ENCODE measurements around the gene PEX12. TPM values are rescaled to one million over a fixed set of nuclear protein-coding genes. Genes with fewer than 3 reads are reported as not detected.

PEX12 gene
- total RNA-seq, 1 donor from 2014 or later, result 7.7 TPM

DNA sequence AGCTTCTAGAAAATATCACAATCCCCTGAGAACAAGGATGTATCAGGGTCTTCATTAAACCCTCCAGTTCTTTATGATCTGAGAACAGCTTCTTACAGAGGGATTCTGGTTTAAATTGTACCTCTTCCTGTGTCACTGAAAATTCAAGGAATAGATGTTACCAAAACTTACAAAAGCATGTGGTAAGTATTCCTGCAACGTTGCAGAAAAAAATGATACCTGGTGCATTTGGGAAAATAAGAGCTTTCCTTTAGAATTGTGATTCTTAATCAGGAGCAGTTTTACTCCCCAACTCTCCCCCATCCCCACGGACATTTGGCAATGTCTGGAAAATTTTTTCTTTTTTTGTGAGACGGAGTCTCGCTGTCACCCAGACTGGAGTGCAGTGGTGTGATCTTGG is 25.1 kb downstream of the PEX12 start:
- H3K4me3 Mint-ChIP-seq, result no peak overlapping the region
- peaks cover 76% of the 10 kb centered on the region for H3K27me3 Mint-ChIP-seq
- TF ChIP-seq, protein P1, sequence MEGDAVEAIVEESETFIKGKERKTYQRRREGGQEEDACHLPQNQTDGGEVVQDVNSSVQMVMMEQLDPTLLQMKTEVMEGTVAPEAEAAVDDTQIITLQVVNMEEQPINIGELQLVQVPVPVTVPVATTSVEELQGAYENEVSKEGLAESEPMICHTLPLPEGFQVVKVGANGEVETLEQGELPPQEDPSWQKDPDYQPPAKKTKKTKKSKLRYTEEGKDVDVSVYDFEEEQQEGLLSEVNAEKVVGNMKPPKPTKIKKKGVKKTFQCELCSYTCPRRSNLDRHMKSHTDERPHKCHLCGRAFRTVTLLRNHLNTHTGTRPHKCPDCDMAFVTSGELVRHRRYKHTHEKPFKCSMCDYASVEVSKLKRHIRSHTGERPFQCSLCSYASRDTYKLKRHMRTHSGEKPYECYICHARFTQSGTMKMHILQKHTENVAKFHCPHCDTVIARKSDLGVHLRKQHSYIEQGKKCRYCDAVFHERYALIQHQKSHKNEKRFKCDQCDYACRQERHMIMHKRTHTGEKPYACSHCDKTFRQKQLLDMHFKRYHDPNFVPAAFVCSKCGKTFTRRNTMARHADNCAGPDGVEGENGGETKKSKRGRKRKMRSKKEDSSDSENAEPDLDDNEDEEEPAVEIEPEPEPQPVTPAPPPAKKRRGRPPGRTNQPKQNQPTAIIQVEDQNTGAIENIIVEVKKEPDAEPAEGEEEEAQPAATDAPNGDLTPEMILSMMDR (conservative IDR thresholded peaks at IDR 0.05), result no peak
- H3K4me1 Mint-ChIP-seq (ENCODE audit: unreplicated experiment), result no peaks in the 10 kb centered on the region
- H3K9me3 Mint-ChIP-seq, result no peaks in the 10 kb centered on the region
- H3K36me3 Mint-ChIP-seq, result no peaks in the 10 kb centered on the region
- DNase-seq (ENCODE audit: extremely low spot score, unreplicated experiment), result no peak
- H3K27ac Mint-ChIP-seq, result no peak overlapping the region

DNA sequence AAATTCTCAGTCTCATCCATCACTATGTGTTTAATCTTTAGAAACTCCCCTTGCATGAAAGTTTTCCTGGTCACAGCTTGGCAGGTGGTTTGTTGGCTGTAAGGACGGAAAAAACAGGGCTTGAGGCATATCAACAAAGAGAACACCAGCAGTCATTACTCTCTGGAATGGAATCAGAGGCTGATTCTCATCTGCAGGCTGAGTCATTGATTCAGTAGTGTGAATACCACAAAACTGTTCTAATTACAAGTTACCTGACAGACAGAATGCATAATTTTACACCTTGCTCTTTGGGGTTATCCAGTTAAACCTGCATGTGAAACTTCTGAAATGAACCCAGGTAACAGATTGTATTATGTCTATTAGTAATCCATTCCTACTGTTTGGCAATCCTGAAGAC is 29.4 kb downstream of the PEX12 start:
- no peak for DNase-seq (ENCODE audit: extremely low spot score, unreplicated experiment)
- Mint-ChIP-seq H3K27me3 (peaks cover 84% of the 10 kb centered on the region), H3K27ac (no peak overlapping the region), H3K4me1 (ENCODE audit: unreplicated experiment) (no peaks in the 10 kb centered on the region), H3K36me3 (no peaks in the 10 kb centered on the region), H3K4me3 (no peak overlapping the region), H3K9me3 (no peaks in the 10 kb centered on the region)
- TF ChIP-seq, protein P1 (conservative IDR thresholded peaks at IDR 0.05), result no peak

DNA sequence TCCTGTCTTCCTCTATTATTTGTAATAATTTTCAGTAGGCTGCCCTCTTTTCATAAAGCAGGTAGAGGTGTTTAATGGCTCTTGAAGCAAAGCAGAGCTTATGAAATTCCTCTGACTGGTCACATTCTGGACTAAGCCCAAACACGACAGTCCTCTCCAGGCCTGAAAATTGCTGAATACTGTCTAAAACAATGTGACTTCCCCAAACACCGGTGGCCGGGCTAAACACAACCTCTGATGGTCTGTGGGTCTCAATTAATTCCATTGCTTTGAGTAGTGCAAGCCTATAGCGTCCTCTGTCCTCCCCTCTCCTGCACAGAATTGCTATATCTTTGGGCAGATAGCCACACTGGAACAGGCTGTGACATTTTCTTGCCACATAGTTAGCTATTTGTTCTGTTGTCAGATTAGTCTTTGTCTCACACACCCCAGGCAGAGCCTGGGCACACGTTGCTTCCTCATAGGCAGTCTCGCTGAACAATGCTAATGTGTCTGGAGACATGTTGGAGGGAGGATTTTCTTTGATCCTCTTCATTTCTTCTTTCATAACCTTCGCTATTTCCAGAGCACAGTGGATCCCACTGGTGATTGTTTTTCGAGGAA is 30.1 kb downstream of the PEX12 start:
- no peak overlapping the region for H3K4me3 Mint-ChIP-seq
- no peak for DNase-seq (ENCODE audit: extremely low spot score, unreplicated experiment)
- H3K4me1 Mint-ChIP-seq (ENCODE audit: unreplicated experiment), result no peaks in the 10 kb centered on the region
- H3K27me3 Mint-ChIP-seq, result peaks cover 82% of the 10 kb centered on the region
- H3K27ac Mint-ChIP-seq, result no peak overlapping the region
- no peaks in the 10 kb centered on the region for H3K36me3 Mint-ChIP-seq
- H3K9me3 Mint-ChIP-seq, result no peaks in the 10 kb centered on the region
- TF ChIP-seq, protein P1 (conservative IDR thresholded peaks at IDR 0.05), result no peak

DNA sequence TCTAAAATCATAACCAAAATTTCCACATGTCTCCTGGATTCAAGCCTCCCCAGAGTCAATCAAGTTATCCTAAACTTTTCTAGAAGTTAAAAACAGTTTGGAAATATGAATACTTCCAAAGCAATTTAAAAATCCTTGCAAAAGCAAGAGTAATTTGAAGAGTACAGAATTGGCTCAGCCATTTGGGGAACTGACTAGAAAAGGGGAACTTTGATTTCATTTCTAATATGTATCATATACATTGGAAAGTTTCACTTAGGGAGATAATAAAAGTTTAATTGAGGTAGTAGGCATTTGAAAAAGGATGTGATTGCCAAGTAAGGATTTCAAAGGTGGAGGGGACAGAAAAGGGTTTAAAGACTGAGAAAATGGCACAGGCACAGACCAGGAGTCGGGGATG is 31.9 kb downstream of the PEX12 start:
- H3K4me3 Mint-ChIP-seq, result no peak overlapping the region

DNA sequence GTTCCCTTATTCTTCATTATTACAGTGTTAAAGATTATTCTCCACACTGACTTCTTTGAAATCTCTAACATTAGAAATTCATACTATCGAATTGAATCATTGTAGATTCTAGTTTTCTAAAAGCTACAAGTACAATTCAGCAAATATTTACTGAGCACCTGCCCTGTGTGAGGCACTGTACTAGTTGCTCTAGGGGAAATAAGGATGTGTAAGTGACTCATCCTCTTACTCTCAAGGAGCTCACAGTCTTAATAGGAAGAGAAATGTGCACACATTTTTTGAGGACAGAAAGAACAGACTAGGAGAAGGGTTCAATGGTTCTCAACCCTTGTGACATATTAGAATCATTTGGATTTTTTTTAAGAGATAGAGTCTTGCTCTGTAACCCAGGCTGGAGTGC is 33.2 kb downstream of the PEX12 start:
- H3K9me3 Mint-ChIP-seq, result no peaks in the 10 kb centered on the region
- DNase-seq (ENCODE audit: extremely low spot score, unreplicated experiment), result no peak
- H3K36me3 Mint-ChIP-seq, result no peaks in the 10 kb centered on the region
- peaks cover 74% of the 10 kb centered on the region for H3K27me3 Mint-ChIP-seq
- H3K4me3 Mint-ChIP-seq, result no peak overlapping the region
- H3K27ac Mint-ChIP-seq, result no peak overlapping the region
- no peaks in the 10 kb centered on the region for H3K4me1 Mint-ChIP-seq (ENCODE audit: unreplicated experiment)
- TF ChIP-seq, protein P1 (conservative IDR thresholded peaks at IDR 0.05), result no peak

More for the DNA sequence above, 31.9 kb downstream of the PEX12 start:
- Mint-ChIP-seq H3K4me1 (ENCODE audit: unreplicated experiment) (no peaks in the 10 kb centered on the region), H3K36me3 (no peaks in the 10 kb centered on the region), H3K27me3 (peaks cover 71% of the 10 kb centered on the region), H3K27ac (no peak overlapping the region), H3K9me3 (no peaks in the 10 kb centered on the region)
- TF ChIP-seq, protein P1 (conservative IDR thresholded peaks at IDR 0.05), result no peak
- DNase-seq (ENCODE audit: extremely low spot score, unreplicated experiment), result no peak

DNA sequence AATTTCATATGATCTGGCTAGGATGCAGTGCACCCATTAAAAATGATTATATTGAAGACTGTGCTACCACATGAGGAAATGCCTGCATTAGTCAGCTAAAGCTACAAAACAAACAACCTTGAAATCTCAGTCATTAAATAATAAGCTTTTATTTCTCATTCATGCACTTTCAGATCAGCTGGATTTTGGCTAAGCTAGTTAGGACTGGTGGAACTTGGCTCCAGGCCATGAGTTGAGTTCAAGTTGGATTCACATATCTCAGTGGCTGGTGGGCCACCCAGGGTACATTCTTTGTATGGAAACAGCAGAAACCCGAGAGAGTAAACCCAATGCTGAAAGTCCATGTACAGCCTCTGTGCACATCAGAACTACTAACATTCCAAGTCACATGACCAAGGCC is 34.5 kb downstream of the PEX12 start:
- no peaks in the 10 kb centered on the region for H3K4me1 Mint-ChIP-seq (ENCODE audit: unreplicated experiment)
- peaks cover 71% of the 10 kb centered on the region for H3K27me3 Mint-ChIP-seq
- H3K27ac Mint-ChIP-seq, result no peak overlapping the region
- TF ChIP-seq, protein P1 (conservative IDR thresholded peaks at IDR 0.05), result no peak
- no peaks in the 10 kb centered on the region for H3K9me3 Mint-ChIP-seq
- DNase-seq (ENCODE audit: extremely low spot score, unreplicated experiment), result no peak
- H3K36me3 Mint-ChIP-seq, result no peaks in the 10 kb centered on the region
- H3K4me3 Mint-ChIP-seq, result no peak overlapping the region
